Naive thymus-derived CD4-positive, alpha-beta T cell (primary cell): Measurements from ENCODE around the gene ATP2A3. TPM values are rescaled to one million over a fixed set of nuclear protein-coding genes. Genes with fewer than 3 reads are reported as not detected.

ENCODE experiments used
- ATAC-seq: fragments of 150-1000 bp; cut with Tn5 transposase; 2 replicates; pipeline ENCODE4 v1.10.0; 2021; ENCODE audit warnings: mild to moderate bottlenecking, moderate library complexity
- CTCF ChIA-PET: fragments of 350-600 bp; sonication (Branson Sonifier 250); formaldehyde crosslinking; loops from one replicate; lab custom pipeline; 2021; ENCODE audit warnings: antibody characterized with exemption; lab: Charles Lee
- POLR2A ChIA-PET: fragments of 350-600 bp; sonication (Branson Sonifier 250); formaldehyde crosslinking; loops from one replicate; lab custom pipeline; 2021; ENCODE audit warnings: antibody characterized with exemption, inconsistent platforms; lab: Charles Lee
- DNase-seq, 9 donors: peaks; one replicate each; pipeline versions ENCODE4 v3.0.0 to v3.0.0-alpha.2; 2020 to 2022; ENCODE audit warnings: mixed read lengths in 1 of 9
- H3K27ac ChIP-seq: one replicate; pipeline ENCODE4 v1.7.0; 2013; ENCODE audit warnings: mild to moderate bottlenecking, low read depth, low read length, moderate library complexity
- H3K27me3 ChIP-seq, 2 donors: one replicate each; pipeline ENCODE4 v1.7.0; 2013; ENCODE audit warnings: low read length in 2 of 2, mild to moderate bottlenecking in 2 of 2, moderate library complexity in 2 of 2; ENCODE audit not compliant: control insufficient read depth in 2 of 2, insufficient read depth in 2 of 2
- H3K36me3 ChIP-seq, 3 experiments: 1 replicate in 2 of 3; 2 replicates in 1 of 3; pipeline ENCODE4 v1.7.0; 2013; ENCODE audit warnings: low read length in 3 of 3, mild to moderate bottlenecking in 3 of 3, moderate library complexity in 1 of 3; ENCODE audit not compliant: insufficient read depth in 3 of 3, control insufficient read depth in 2 of 3
- H3K4me1 ChIP-seq, 2 donors: one replicate each; pipeline ENCODE4 v1.7.0; 2013; ENCODE audit warnings: low read length in 2 of 2, mild to moderate bottlenecking in 2 of 2, moderate library complexity in 1 of 2; ENCODE audit not compliant: control insufficient read depth in 2 of 2, insufficient read depth in 2 of 2
- H3K4me3 ChIP-seq: 2 replicates; pipeline ENCODE4 v1.7.0; 2013; ENCODE audit warnings: mild to moderate bottlenecking, low read length
- H3K9me3 ChIP-seq, 3 experiments: 1 replicate in 2 of 3; 2 replicates in 1 of 3; pipeline ENCODE4 v1.7.0; 2013; ENCODE audit warnings: low read length in 3 of 3; ENCODE audit not compliant: control insufficient read depth in 2 of 3
- H3K27ac Mint-ChIP-seq, 9 donors: one replicate each; pipeline ENCODE4 v1.8.0; 2020 to 2022; ENCODE audit warnings: mixed read lengths in 9 of 9, mild to moderate bottlenecking in 8 of 9, moderate library complexity in 5 of 9, inconsistent platforms in 2 of 9
- H3K27me3 Mint-ChIP-seq, 5 donors: one replicate each; pipeline ENCODE4 v1.8.0; 2021 to 2022; ENCODE audit warnings: mixed read lengths in 5 of 5, mild to moderate bottlenecking in 1 of 5
- H3K36me3 Mint-ChIP-seq, 5 donors: one replicate each; pipeline ENCODE4 v1.8.0; 2020 to 2022; ENCODE audit warnings: mixed read lengths in 5 of 5, mild to moderate bottlenecking in 3 of 5, inconsistent platforms in 1 of 5
- H3K4me1 Mint-ChIP-seq, 7 donors: one replicate each; pipeline ENCODE4 v1.8.0; 2020 to 2022; ENCODE audit warnings: mixed read lengths in 7 of 7, mild to moderate bottlenecking in 3 of 7, inconsistent platforms in 1 of 7
- H3K4me3 Mint-ChIP-seq, 10 donors: one replicate each; pipeline ENCODE4 v1.8.0; 2020 to 2022; ENCODE audit warnings: mild to moderate bottlenecking in 10 of 10, mixed read lengths in 10 of 10, moderate library complexity in 6 of 10, inconsistent platforms in 2 of 10
- H3K9me3 Mint-ChIP-seq, 11 donors: one replicate each; pipeline ENCODE4 v1.8.0; 2020 to 2022; ENCODE audit warnings: mixed read lengths in 11 of 11, mild to moderate bottlenecking in 4 of 11, inconsistent platforms in 1 of 11, moderate library complexity in 1 of 11
- intact Hi-C, 2 donors: fragments of 100-400 bp; cut with micrococcal nuclease; formaldehyde crosslinking; loops; one replicate each; pipeline ENCODE4 v1.15.1; 2023
- polyA plus RNA-seq, 2 donors: library from polyadenylated mRNA; unstranded; fragments of 300-500 nt; fragmentation: Illumina TruSeq; gene quantifications; one replicate each; pipeline ENCODE4 v1.2.3, GENCODE V29; 2021
- total RNA-seq, 6 experiments: library from RNA in 5 of 6; stranded (reverse) in 5 of 6; gene quantifications; 1 replicate in 5 of 6; 2 replicates in 1 of 6; pipeline ENCODE4 v1.2.3 and lab custom pipeline; 2021 to 2026

ATP2A3 gene
- total and polyA plus RNA-seq, 7 experiments from 2014 or later = 46.6 to 260 (median 157) TPM

DNA sequence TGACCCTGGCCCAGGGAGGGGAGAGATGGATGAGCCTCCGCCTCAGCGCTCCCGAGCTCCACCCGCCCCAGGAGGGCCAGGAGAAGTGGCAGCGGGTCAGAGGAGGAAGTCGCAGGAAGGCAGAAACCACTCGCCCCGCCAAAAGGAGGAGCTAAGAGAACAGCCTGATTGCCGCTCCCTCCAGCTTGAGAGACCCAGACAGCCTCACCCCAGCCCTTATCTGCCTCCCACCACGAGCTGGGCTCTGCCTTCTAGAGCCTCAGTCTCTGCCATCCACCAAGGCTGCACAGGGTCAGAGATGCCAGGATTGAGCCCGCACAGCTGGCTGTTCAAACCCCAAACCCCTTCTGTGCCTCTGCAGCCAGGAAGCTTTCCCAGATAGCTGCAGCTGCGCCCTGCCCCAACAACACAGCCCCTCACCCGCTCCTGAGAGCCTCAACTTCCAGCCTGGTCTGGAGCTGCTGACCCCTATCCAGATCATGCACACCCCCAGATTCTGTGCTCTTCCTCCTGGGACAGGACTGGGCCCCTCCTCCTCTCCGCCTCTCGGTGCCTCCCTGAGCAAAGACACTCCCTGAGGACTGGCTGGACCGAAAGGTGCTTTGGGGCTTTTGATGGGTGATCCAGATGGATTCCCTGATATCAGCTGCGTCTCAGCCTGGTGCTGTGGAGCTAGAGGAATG lies 1.0 kb upstream of the ATP2A3 start:
- peak; percentile 64 for ATAC-seq
- peak overlapping the region; percentile 69 for H3K4me3 ChIP-seq
- H3K4me1 ChIP-seq = peaks cover 31 to 36% of the 10 kb centered on the region in 2 donors
- Mint-ChIP-seq H3K9me3 (no peaks in the 10 kb centered on the region), H3K4me1 (peaks cover 34 to 50% (median 45%) of the 10 kb centered on the region in 7 donors), H3K36me3 (peaks cover 0 to 8% (median 0%) of the 10 kb centered on the region in 5 donors), H3K27me3 (peaks cover 0 to 4% (median 0%) of the 10 kb centered on the region in 5 donors), H3K4me3 (peak overlapping the region; percentile 88 to 96 (median 94)), H3K27ac (peak overlapping the region; percentile 82 to 97 (median 94))
- DNase-seq = peak; percentile 37 to 71 (median 66)
- H3K27ac ChIP-seq = peak overlapping the region; percentile 75
- intact Hi-C loops = loop anchor here (1.0 to 10.0 kb wide), 4 partner anchors 40 to 328 kb away; partner anchors contain the start of genes CTNS (in 1 of the 2) and SHPK (in 1 of the 2)
- POLR2A ChIA-PET = interaction anchor here (0.7 to 1.7 kb wide), 16 partner anchors 8 to 224 kb away, joined by 3 to 8 read pairs (median 3); partner anchors contain the start of genes CYB5D2 and ZZEF1
- CTCF ChIA-PET = interaction anchor here (0.5 to 2.5 kb wide), 9 partner anchors 9 to 1106 kb away, joined by 3 to 17 read pairs (median 4); partner anchors contain the start of genes CTNS and SHPK
- H3K27me3 ChIP-seq = no peaks in the 10 kb centered on the region
- H3K36me3 ChIP-seq = peaks cover 0 to 7% (median 0%) of the 10 kb centered on the region in 3 experiments
- no peaks in the 10 kb centered on the region for H3K9me3 ChIP-seq

GRCh38 chr17:3963237-3964201 lies 718 bp downstream of the ATP2A3 start:
- Histone ChIP-seq H3K27me3 (no peaks in the 10 kb centered on the region), H3K4me3 (peak overlapping the region; percentile 62), H3K4me1 (peaks cover 43 to 48% of the 10 kb centered on the region in 2 donors), H3K27ac (peak overlapping the region; percentile 75), H3K9me3 (no peaks in the 10 kb centered on the region), H3K36me3 (peaks cover 0 to 17% (median 0%) of the 10 kb centered on the region in 3 experiments)
- CTCF ChIA-PET = interaction anchor here (2.5 kb wide), 1 partner anchor 50 kb away, joined by 17 read pairs; no protein-coding TSS in a partner anchor
- H3K9me3 Mint-ChIP-seq = no peaks in the 10 kb centered on the region
- H3K27me3 Mint-ChIP-seq = no peaks in the 10 kb centered on the region
- H3K36me3 Mint-ChIP-seq = peaks cover 0 to 8% (median 0%) of the 10 kb centered on the region in 5 donors
- ATAC-seq = peak; percentile 55
- peak overlapping the region; percentile 78 to 90 (median 87) for H3K27ac Mint-ChIP-seq
- POLR2A ChIA-PET = interaction anchor here (0.6 to 1.8 kb wide), 9 partner anchors 10 to 920 kb away, joined by 3 to 10 read pairs (median 5); partner anchors contain the start of genes CAMKK1, CTNS, CYB5D2 and NCBP3
- H3K4me1 Mint-ChIP-seq = peaks cover 43 to 63% (median 58%) of the 10 kb centered on the region in 7 donors
- H3K4me3 Mint-ChIP-seq = peak overlapping the region; percentile 80 to 92 (median 90)
- peak; percentile 38 to 86 (median 81) for DNase-seq
- intact Hi-C loops = loop anchor here (1.0 to 10.0 kb wide), 12 partner anchors 9 to 1371 kb away; partner anchors contain the start of genes NCBP3 (in 2 of the 2), CAMKK1 (in 1 of the 2), CTNS (in 1 of the 2) and CYB5D2 (in 1 of the 2)

- Histone ChIP-seq H3K36me3 (peaks cover 0 to 22% (median 0%) of the 10 kb centered on the region in 3 experiments), H3K27me3 (no peaks in the 10 kb centered on the region), H3K27ac (peak overlapping the region; percentile 75), H3K4me1 (peaks cover 43 to 48% of the 10 kb centered on the region in 2 donors), H3K4me3 (peak overlapping the region; percentile 62), H3K9me3 (no peaks in the 10 kb centered on the region)
- Mint-ChIP-seq H3K4me1 (peaks cover 44 to 69% (median 64%) of the 10 kb centered on the region in 7 donors), H3K27ac (peak overlapping the region; percentile 78 to 90 (median 87)), H3K36me3 (peaks cover 0 to 8% (median 0%) of the 10 kb centered on the region in 5 donors), H3K4me3 (peak overlapping the region; percentile 80 to 92 (median 90)), H3K9me3 (no peaks in the 10 kb centered on the region), H3K27me3 (no peaks in the 10 kb centered on the region)
- POLR2A ChIA-PET = interaction anchor here (0.7 to 1.8 kb wide), 9 partner anchors 9 to 327 kb away, joined by 3 to 10 read pairs (median 5); partner anchors contain the start of genes CAMKK1, CTNS, CYB5D2 and NCBP3
- CTCF ChIA-PET = no interaction called here
- DNase-seq (no peak), ATAC-seq (no peak)
- intact Hi-C loops = loop anchor here (1.0 to 10.0 kb wide), 4 partner anchors 51 to 1371 kb away; partner anchors contain the start of genes CAMKK1 (in 1 of the 2) and PAFAH1B1 (in 1 of the 2)
Observed at GRCh38 chr17:3962965-3963236, 1.3 kb downstream of the ATP2A3 start.

GRCh38 chr17:3962217-3962964 lies 1.8 kb downstream of the ATP2A3 start:
- H3K36me3 Mint-ChIP-seq = peaks cover 0 to 8% (median 0%) of the 10 kb centered on the region in 5 donors
- H3K9me3 ChIP-seq = no peaks in the 10 kb centered on the region
- POLR2A ChIA-PET = interaction anchor here (1.2 to 1.8 kb wide), 8 partner anchors 8 to 326 kb away, joined by 3 to 10 read pairs (median 4); partner anchors contain the start of genes CAMKK1, CTNS, CYB5D2 and SHPK
- no peaks in the 10 kb centered on the region for H3K27me3 ChIP-seq
- H3K4me3 ChIP-seq = peak overlapping the region; percentile 62
- no peaks in the 10 kb centered on the region for H3K9me3 Mint-ChIP-seq
- CTCF ChIA-PET = interaction anchor here (0.6 to 0.7 kb wide), 2 partner anchors 51 to 221 kb away, joined by 3 to 7 read pairs; no protein-coding TSS in a partner anchor
- no peaks in the 10 kb centered on the region for H3K27me3 Mint-ChIP-seq
- peak overlapping the region; percentile 80 to 92 (median 90) for H3K4me3 Mint-ChIP-seq
- H3K27ac Mint-ChIP-seq = peak overlapping the region; percentile 70 to 91 (median 87)
- peaks cover 0 to 27% (median 0%) of the 10 kb centered on the region in 3 experiments for H3K36me3 ChIP-seq
- peaks cover 45 to 75% (median 68%) of the 10 kb centered on the region in 7 donors for H3K4me1 Mint-ChIP-seq
- intact Hi-C loops = loop anchor here (5.0 to 10.0 kb wide), 3 partner anchors 50 to 1370 kb away; partner anchors contain the start of gene PAFAH1B1 (in 1 of the 2)
- DNase-seq (no peak), ATAC-seq (no peak)
- H3K4me1 ChIP-seq = peaks cover 48% of the 10 kb centered on the region in 2 donors
- peak overlapping the region; percentile 75 for H3K27ac ChIP-seq

DNA sequence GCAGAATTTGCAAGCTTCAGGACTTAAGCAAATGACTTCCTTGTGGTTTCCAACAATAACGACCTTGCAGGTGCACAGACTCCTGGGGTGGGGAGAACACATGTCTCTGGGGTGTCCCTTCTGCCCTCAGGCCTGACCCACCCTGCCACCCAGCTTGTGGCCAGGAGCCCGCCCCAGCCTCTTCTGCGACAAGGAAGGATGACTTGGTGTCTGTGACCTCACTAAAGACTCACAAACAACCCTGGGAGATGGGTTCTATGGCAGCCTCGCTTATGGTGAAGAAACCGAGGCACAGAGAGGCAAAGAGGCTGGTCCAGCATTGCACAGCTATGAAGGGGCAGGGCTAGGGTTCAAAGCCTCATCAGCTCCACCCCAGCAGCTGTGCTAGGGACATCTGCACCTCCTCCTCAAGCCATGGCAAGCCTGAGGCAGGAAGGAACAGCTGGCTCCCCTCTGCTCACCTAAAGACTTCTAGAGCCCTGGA lies 2.6 kb downstream of the ATP2A3 start:
- Histone ChIP-seq H3K9me3 (no peaks in the 10 kb centered on the region), H3K36me3 (peaks cover 0 to 34% (median 0%) of the 10 kb centered on the region in 3 experiments), H3K4me1 (peaks cover 48 to 54% of the 10 kb centered on the region in 2 donors), H3K4me3 (peak overlapping the region; percentile 62), H3K27ac (peak overlapping the region; percentile 75), H3K27me3 (no peaks in the 10 kb centered on the region)
- Mint-ChIP-seq H3K36me3 (peaks cover 0 to 12% (median 0%) of the 10 kb centered on the region in 5 donors), H3K4me3 (peak overlapping the region; percentile 80 to 92 (median 90)), H3K9me3 (no peaks in the 10 kb centered on the region), H3K4me1 (peaks cover 52 to 79% (median 73%) of the 10 kb centered on the region in 7 donors), H3K27me3 (no peaks in the 10 kb centered on the region), H3K27ac (peak overlapping the region; percentile 70 to 91 (median 87))
- ChIA-PET CTCF (interaction anchor here (0.6 to 1.5 kb wide), 4 partner anchors 43 to 220 kb away, joined by 3 to 7 read pairs (median 4); no protein-coding TSS in a partner anchor), POLR2A (interaction anchor here (0.6 to 1.7 kb wide), 6 partner anchors 13 to 1152 kb away, joined by 3 to 9 read pairs (median 4); partner anchors contain the start of gene NCBP3)
- ATAC-seq (peak; percentile 3), DNase-seq (peak in 1 of 9 donors; percentile 15)
- intact Hi-C loops = loop anchor here (5.0 to 10.0 kb wide), 3 partner anchors 49 to 1369 kb away; partner anchors contain the start of gene PAFAH1B1 (in 1 of the 2)
